Mucosa of descending colon (tissue), 3 donors: ENCODE results near the gene ZNF644. TPM values are rescaled to one million over a fixed set of nuclear protein-coding genes. Genes with fewer than 3 reads are reported as not detected.

ENCODE experiments used
- ATAC-seq: fragments of 200-7000 bp; cut with Tn5 transposase; one replicate; pipeline ENCODE4 v1.9.1; 2020; ENCODE audit warnings: mild to moderate bottlenecking, moderate library complexity
- DNase-seq, 3 donors: peaks; one replicate each; pipeline ENCODE4 v3.0.0-alpha.2; 2020
- H3K36me3 ChIP-seq: fragments of 200-600 bp; one replicate; pipeline ENCODE4 v1.8.0; 2021; ENCODE audit warnings: low read depth, mild to moderate bottlenecking
- H3K4me1 ChIP-seq: fragments of 200-600 bp; one replicate; pipeline ENCODE4 v1.8.0; 2021; ENCODE audit warnings: low read depth, mild to moderate bottlenecking
- H3K4me3 ChIP-seq: fragments of 200-600 bp; one replicate; pipeline ENCODE4 v1.8.0; 2021; ENCODE audit warnings: mild to moderate bottlenecking
- H3K9me3 ChIP-seq: fragments of 200-600 bp; one replicate; pipeline ENCODE4 v1.8.0; 2021; ENCODE audit warnings: mild to moderate bottlenecking
- CTCF ChIP-seq: fragments of 200-600 bp; IDR thresholded peaks from one replicate; pipeline ENCODE4 v1.8.0; 2022; ENCODE audit warnings: antibody characterized with exemption, mild to moderate bottlenecking
- intact Hi-C, 2 donors: fragments of 100-400 bp; cut with DNase I in 1 of 2; cut with micrococcal nuclease in 1 of 2; formaldehyde crosslinking; loops; one replicate each; pipeline versions ENCODE4 v1.11.0 to v1.11.1; 2022; cut with DNase I, micrococcal nuclease
- total RNA-seq, 3 donors: library from RNA; stranded (reverse); fragmentation: NEBNext Ultra II Directional in 2 of 3; extraction: Animal tissue kit (Norgen Biotek cat#: 25700) in 2 of 3; gene quantifications; one replicate each; pipeline versions ENCODE4 v1.2.1 to v1.2.4, GENCODE V29; 2021 to 2023
- donor health status: DM: no; HTN: no; CAD: no; lungs with moderate emphysema.
- donor health status: DM: no; HTN: no; CAD: no.
- donor health status: DM: no; HTN: yes; CAD: no.

Gene ZNF644
- total RNA-seq, 3 donors from 2014 or later: 53.7 to 74.2 (median 61.3) TPM

GRCh38 chr1:90990779-90991178 lies 31.1 kb downstream of the ZNF644 start:
- H3K36me3 ChIP-seq: no peaks in the 10 kb centered on the region
- no peak for ATAC-seq

GRCh38 chr1:90989990-90990389 lies 31.8 kb downstream of the ZNF644 start:
- ATAC-seq: no peak
- Histone ChIP-seq H3K4me1 (peaks cover under 1% of the 10 kb centered on the region), H3K36me3 (no peaks in the 10 kb centered on the region), H3K4me3 (no peak overlapping the region), H3K9me3 (no peaks in the 10 kb centered on the region)
- no peak for DNase-seq
- TF ChIP-seq CTCF: no peak
- intact Hi-C loops: no loop called here

More at GRCh38 chr1:90990779-90991178, 31.1 kb downstream of the ZNF644 start:
- no peak overlapping the region for H3K4me3 ChIP-seq
- no peak for DNase-seq
- intact Hi-C loops: no loop called here
- H3K4me1 ChIP-seq: peaks cover 4% of the 10 kb centered on the region
- TF ChIP-seq CTCF: no peak
- H3K9me3 ChIP-seq: no peaks in the 10 kb centered on the region

GRCh38 chr1:90989302-90989701 lies 32.5 kb downstream of the ZNF644 start:
- Histone ChIP-seq H3K4me3 (no peak overlapping the region), H3K36me3 (no peaks in the 10 kb centered on the region), H3K9me3 (no peaks in the 10 kb centered on the region), H3K4me1 (no peaks in the 10 kb centered on the region)
- no peak for TF ChIP-seq CTCF
- intact Hi-C loops: no loop called here
- DNase-seq (no peak), ATAC-seq (no peak)

GRCh38 chr1:90987841-90988240 lies 34.0 kb downstream of the ZNF644 start:
- no peak for TF ChIP-seq CTCF
- H3K36me3 ChIP-seq: no peaks in the 10 kb centered on the region
- intact Hi-C loops: no loop called here
- DNase-seq (no peak), ATAC-seq (no peak)
- no peak overlapping the region for H3K4me3 ChIP-seq
- no peaks in the 10 kb centered on the region for H3K9me3 ChIP-seq
- no peaks in the 10 kb centered on the region for H3K4me1 ChIP-seq

- intact Hi-C loops: no loop called here
Observed at GRCh38 chr1:90986953-90987352, 34.9 kb downstream of the ZNF644 start.

More at GRCh38 chr1:90986953-90987352, 34.9 kb downstream of the ZNF644 start:
- Histone ChIP-seq H3K36me3 (no peaks in the 10 kb centered on the region), H3K4me1 (no peaks in the 10 kb centered on the region), H3K4me3 (no peak overlapping the region), H3K9me3 (no peaks in the 10 kb centered on the region)
- DNase-seq (no peak), ATAC-seq (no peak)
- no peak for TF ChIP-seq CTCF
